ENCODE results near the gene FRY. TPM values are rescaled to one million over a fixed set of nuclear protein-coding genes. Genes with fewer than 3 reads are reported as not detected.
A peak's percentile ranks its signal among the peaks of the same experiment; 100 is the strongest.
"Not testable (repeated sequence)": the region's sequence is repeated elsewhere in the genome, so short reads cannot be mapped to it uniquely, and the experiment has no call there.

FRY gene
- total RNA-seq, 1 donor from 2014 or later = 5.4 TPM

GRCh38 chr13:31987535-31988170 is 43.9 kb upstream of the FRY start:
- H3K36me3 Mint-ChIP-seq (ENCODE audit: low read depth) = no peaks in the 10 kb centered on the region
- no peaks in the 10 kb centered on the region for H3K27me3 Mint-ChIP-seq (ENCODE audit: low read depth)
- no peak for DNase-seq (ENCODE audit: low read depth, low spot score)
- TF ChIP-seq CTCF (conservative IDR thresholded peaks at IDR 0.05) = no peak
- H3K27ac Mint-ChIP-seq (ENCODE audit: unreplicated experiment) = no peak overlapping the region
- peaks cover 5% of the 10 kb centered on the region for H3K9me3 Mint-ChIP-seq
- H3K4me1 Mint-ChIP-seq = peaks cover 17% of the 10 kb centered on the region
- no peak overlapping the region for H3K4me3 Mint-ChIP-seq

GRCh38 chr13:31994367-31994766 is 37.2 kb upstream of the FRY start:
- not testable (repeated sequence) for H3K9me3 Mint-ChIP-seq; H3K4me1 Mint-ChIP-seq; DNase-seq (ENCODE audit: low read depth, low spot score); H3K36me3 Mint-ChIP-seq (ENCODE audit: low read depth); H3K4me3 Mint-ChIP-seq; H3K27me3 Mint-ChIP-seq (ENCODE audit: low read depth); H3K27ac Mint-ChIP-seq (ENCODE audit: unreplicated experiment)

- no peaks in the 10 kb centered on the region for H3K27me3 Mint-ChIP-seq (ENCODE audit: low read depth)
- no peak for TF ChIP-seq CTCF (conservative IDR thresholded peaks at IDR 0.05)
- peak overlapping the region; percentile 88 for H3K27ac Mint-ChIP-seq (ENCODE audit: unreplicated experiment)
- H3K36me3 Mint-ChIP-seq (ENCODE audit: low read depth) = no peaks in the 10 kb centered on the region
- H3K9me3 Mint-ChIP-seq = peaks cover 2% of the 10 kb centered on the region
- no peaks in the 10 kb centered on the region for H3K4me1 Mint-ChIP-seq
- DNase-seq (ENCODE audit: low read depth, low spot score) = no peak
- H3K4me3 Mint-ChIP-seq = no peak overlapping the region
Observed at GRCh38 chr13:31996601-31997000, 35.0 kb upstream of the FRY start.

GRCh38 chr13:31997641-31998040 is 33.9 kb upstream of the FRY start:
- no peak for TF ChIP-seq CTCF (conservative IDR thresholded peaks at IDR 0.05)
- no peak overlapping the region for H3K27ac Mint-ChIP-seq (ENCODE audit: unreplicated experiment)
- no peak overlapping the region for H3K4me3 Mint-ChIP-seq
- DNase-seq (ENCODE audit: low read depth, low spot score) = no peak
- H3K9me3 Mint-ChIP-seq = peaks cover 2% of the 10 kb centered on the region
- H3K36me3 Mint-ChIP-seq (ENCODE audit: low read depth) = no peaks in the 10 kb centered on the region
- no peaks in the 10 kb centered on the region for H3K27me3 Mint-ChIP-seq (ENCODE audit: low read depth)
- no peaks in the 10 kb centered on the region for H3K4me1 Mint-ChIP-seq

- Mint-ChIP-seq H3K4me3 (no peak overlapping the region), H3K36me3 (ENCODE audit: low read depth) (no peaks in the 10 kb centered on the region)
- no peak for TF ChIP-seq CTCF (conservative IDR thresholded peaks at IDR 0.05)
Observed at GRCh38 chr13:31998131-31998530, 33.4 kb upstream of the FRY start.

GRCh38 chr13:32000754-32001153 is 30.8 kb upstream of the FRY start:
- H3K27ac Mint-ChIP-seq (ENCODE audit: unreplicated experiment) = not testable (repeated sequence)

More at GRCh38 chr13:31998131-31998530, 33.4 kb upstream of the FRY start:
- H3K9me3 Mint-ChIP-seq = peaks cover 2% of the 10 kb centered on the region
- H3K27ac Mint-ChIP-seq (ENCODE audit: unreplicated experiment) = no peak overlapping the region
- no peak for DNase-seq (ENCODE audit: low read depth, low spot score)
- H3K4me1 Mint-ChIP-seq = no peaks in the 10 kb centered on the region
- no peaks in the 10 kb centered on the region for H3K27me3 Mint-ChIP-seq (ENCODE audit: low read depth)

More at GRCh38 chr13:32000754-32001153, 30.8 kb upstream of the FRY start:
- DNase-seq (ENCODE audit: low read depth, low spot score); H3K36me3 Mint-ChIP-seq (ENCODE audit: low read depth); H3K4me1 Mint-ChIP-seq; H3K9me3 Mint-ChIP-seq; H3K4me3 Mint-ChIP-seq; H3K27me3 Mint-ChIP-seq (ENCODE audit: low read depth): not testable (repeated sequence)

All from neural crest cell (in vitro differentiated cells).